Suprapubic skin (tissue), 4 donors: ENCODE data around the gene MUC20.
"Not testable (repeated sequence)": the region's sequence is repeated elsewhere in the genome, so short reads cannot be mapped to it uniquely, and the experiment has no call there.

ENCODE experiments used
- POLR2A ChIP-seq, 2 donors: fragments of 450-650 bp; IDR thresholded peaks; one replicate each; pipeline ENCODE4 v1.6.1; 2017; ENCODE audit warnings: antibody characterized with exemption in 2 of 2, mild to moderate bottlenecking in 2 of 2, moderate library complexity in 2 of 2
- POLR2AphosphoS5 ChIP-seq, 3 donors: sonication (generic); formaldehyde crosslinking; IDR thresholded peaks; one replicate each; pipeline ENCODE4 v1.6.1; 2017; ENCODE audit warnings: antibody characterized with exemption in 3 of 3

GRCh38 chr3:195724363-195724762, 3.6 kb downstream of the MUC20 start:
- not testable (repeated sequence) for TF ChIP-seq POLR2AphosphoS5, POLR2A (IDR thresholded peaks at IDR 0.05)
